HTERT RPE-1 (cell line): ENCODE data around the gene B3GALT4.

Experiments used
- in situ Hi-C: fragments of 300-500 bp; cut with MboI; formaldehyde crosslinking; loops from 4 replicates; pipeline ENCODE4 v1.14.3; 2020; ENCODE audit warnings: low sequenced_read_pairs

The B3GALT4 gene

DNA sequence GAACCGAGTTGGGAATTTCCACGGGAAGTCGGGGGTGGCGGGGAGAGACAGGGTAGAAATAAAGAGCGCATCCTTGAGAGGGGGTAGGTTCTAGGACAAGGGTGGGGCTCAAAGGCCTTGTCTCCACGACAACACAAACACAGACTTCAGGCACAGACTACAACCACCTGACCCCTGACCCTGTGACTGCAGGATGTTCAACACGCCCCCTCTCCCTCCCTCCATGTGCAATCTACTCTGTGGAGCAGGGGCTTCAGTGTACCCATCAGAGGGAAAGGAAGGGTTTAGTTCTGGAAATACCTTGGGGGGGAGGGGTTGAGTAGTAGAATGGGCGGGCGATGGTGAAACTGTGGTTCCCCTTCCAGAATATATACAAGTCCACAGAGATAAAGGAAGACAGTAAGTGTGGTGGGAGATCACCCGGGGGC is 37.6 kb downstream of the B3GALT4 start:
- in situ Hi-C loops = no loop called here

DNA sequence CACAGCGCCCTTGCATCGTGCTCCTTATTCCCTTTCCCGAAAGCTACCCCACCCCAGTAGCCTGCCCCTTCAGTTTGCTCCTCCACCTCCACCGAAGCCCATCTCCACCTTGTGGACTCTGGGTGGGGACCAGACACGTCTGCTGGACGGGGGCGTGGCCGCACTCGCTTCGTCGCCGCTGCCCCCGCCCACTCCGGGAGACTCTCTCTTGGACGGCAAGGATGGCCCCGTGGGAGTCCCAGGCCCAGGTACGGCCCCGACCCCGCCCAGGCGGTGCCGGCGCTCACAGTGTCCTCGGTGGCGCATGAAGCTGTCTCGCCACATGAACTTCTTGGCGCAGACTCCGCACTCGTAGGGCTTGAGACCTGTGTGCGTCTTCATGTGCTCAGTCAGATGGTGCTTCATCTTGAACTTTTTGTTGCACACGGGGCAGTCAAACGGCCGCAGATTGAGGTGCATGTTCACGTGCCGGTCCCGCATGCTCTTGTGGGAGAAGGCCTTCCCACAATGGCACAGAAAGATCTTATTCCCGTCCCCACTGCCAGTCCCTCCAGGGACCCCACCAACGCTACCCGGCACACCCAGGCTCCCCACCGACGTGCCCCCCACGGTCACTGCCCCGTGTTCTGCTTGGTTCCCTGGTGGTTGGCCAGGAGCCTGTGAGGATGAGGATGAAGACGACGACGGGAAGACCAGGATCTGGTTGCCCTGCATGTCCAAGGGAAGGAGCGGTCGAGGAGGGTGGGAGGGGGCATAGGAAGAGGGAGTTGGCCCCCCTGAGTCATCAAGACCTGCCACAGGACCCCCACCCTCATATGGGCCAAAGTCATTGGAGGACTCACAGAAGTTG is 38.2 kb downstream of the B3GALT4 start:
- in situ Hi-C loops = no loop called here

DNA sequence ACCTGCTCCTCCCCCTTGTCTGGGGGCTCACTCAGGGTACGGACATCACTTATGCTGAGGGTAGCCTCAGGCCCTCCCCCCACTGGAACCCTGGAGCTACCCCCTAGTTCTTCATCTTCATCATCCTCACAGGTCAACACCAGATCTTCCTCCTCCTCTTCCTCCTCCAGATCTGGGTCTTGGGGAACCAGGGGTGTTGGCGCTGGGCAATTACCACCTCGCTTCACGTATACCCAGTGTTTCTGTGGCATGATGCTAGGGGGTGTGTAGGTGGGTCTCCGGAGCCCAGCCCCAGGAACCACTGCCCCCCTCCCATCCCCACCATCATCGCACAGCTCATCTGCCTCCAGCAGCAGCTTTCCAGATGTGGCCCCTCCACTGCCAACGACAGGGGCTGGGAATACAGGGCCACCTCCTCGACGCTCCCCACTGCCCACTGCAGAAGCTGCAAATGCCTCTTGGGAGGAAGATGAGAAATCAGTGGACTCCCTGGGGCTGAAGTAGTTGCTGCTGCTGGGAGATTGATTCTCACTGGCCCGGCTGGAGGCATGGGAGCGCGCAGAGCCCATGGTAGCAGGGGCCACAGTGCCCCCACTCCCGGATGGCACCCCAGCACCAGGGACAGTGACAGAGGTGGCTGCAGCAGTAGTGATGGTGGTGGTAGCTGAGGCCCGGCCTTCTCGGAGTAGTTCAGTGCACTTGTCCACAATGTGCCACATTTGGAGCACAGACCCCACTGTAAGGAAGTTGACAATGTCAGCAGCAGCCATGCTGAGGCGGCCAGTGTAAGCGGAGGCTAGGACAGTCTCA is 39.1 kb downstream of the B3GALT4 start:
- in situ Hi-C loops = no loop called here

DNA sequence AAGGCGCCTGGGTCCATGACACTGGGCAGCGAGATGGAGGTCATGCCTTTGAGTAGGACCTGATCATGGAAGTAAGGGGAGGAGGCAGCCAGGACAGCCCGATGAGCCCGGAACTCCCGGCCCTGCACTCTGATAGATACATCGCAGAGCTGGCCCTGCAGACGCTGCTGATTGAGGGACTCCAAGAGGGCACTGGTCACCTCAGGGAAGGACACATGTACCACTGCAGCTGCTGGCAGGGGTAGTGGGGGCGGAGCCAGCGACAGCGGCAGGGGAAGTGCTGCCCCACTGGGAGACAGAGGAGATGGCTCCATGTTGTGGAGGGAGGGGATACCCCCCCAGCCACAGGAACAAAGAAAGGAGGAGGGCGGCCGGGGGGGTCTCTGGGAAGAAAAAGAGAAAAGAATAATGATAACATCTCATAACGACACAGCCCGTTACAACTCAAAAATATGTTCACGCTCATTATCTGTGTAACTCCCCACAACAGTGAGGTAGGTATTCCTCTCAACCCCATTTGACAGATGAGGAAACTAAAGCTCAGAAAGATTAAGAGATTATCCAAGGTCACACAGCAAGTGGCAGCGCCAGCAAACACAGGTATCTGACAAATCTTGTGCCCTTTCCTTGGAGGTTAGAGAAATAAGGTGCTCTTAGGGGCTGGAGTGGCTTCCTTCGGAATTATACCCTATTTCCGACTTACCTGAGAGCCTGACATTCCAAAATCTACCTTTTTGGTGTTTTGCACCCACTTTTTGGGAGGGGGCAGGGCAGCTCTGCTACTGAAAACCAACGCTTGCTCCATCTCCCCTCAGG is 39.9 kb downstream of the B3GALT4 start:
- in situ Hi-C loops = no loop called here

DNA sequence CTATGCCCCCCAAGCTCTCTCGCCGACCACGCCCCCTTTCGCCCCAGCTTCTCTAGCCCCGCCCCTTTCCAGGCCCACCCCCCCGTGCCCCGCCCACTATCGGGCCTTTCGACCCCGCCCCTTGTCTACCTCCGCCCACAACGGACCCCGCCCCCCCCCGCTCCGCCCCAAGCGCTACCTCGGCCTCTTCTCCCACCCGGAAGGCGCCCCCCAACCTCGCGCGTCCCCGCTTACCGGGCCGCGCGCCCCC is 40.4 kb downstream of the B3GALT4 start:
- in situ Hi-C loops = no loop called here

DNA sequence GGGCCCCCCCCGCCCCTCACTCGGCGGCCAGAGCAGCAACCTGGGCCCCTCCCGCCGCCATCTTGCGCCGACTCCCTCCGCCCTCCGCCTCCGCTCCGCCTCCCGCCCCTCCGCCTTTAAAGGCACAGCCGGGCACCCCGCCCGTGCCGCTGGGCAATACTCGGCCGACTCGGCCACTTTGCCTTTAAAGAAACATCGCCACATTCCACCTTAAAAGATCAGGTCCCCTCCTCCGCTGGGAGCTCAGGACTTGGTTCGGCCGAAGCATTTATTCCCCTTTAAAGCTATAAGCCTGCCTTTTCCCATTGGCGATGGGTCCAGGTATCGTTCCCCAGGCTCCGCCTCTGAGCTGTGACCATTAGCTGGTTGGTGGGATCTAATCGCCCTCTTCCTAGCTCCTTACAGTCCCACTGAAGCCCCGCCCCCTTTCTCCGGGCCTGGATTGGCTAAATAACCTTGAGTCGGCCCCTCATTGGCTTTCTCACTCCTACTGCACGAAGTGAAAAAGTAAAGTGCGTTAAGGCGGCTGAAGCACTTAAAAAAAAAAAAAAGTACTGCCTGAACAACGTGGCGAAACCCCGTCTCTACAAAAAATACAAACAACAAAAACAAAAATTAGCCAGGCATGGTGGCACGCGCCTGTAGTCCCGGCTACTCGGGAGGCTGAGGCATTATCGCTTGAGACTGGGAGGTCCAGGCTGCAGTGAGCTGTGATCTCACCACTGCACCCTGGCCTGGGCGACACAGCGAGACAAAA is 40.9 kb downstream of the B3GALT4 start, which contains the start of gene ZBTB22:
TSS of gene ZBTB22 (minus strand) at position 76 of the 757 bp plus-strand sequence. CDS start 828 bp downstream, outside the sequence.
- in situ Hi-C loops = no loop called here

DNA sequence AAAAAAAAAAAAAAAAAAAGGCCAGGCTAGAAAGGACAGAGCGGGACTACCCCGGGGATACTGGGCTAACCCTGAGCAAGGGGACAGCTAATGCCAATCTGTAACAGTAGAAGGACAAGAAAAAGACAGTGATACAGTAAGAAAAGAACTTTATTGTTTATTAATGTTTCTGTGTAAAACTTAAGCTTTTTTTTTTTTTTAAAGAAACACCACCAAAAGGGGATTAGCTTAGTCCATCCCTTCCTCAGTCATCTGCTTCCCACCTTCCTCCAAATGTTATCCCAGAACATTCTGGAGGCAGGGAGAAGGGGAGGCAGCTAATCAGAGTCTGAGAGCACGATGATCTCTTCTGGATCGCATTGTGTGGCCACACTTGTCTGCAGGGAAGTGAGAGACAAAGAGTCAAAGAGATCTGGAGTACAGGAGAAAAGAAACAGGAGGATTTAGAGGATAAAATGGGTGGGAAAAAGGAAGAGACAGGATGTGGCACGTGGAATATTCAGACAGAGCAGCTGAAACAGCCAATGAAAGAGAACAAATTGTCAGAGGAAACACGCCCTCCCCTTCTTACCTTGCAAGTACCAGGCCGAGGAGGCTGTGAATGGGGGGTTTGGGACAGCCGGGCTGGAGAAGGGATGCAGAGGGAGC is 41.6 kb downstream of the B3GALT4 start:
- in situ Hi-C loops = no loop called here

DNA sequence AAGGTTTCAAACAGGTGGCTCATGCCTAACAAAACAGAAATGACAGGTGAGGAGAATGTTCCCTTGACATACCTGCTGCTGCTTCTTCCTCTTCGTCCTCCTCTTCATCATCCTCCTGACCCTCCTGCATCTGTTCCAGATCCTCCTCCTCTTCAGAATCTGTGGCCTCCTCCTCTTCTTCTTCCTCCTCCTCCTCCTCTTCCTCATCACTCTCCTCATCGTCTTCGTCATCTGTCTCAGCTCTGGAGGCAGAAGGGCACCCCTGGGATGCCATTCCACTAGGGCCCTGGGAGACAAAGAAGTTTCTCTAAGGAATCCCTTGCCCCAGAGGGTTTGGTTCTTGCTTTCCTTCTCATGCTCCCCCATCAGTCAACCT is 43.0 kb downstream of the B3GALT4 start:
- in situ Hi-C loops = no loop called here

DNA sequence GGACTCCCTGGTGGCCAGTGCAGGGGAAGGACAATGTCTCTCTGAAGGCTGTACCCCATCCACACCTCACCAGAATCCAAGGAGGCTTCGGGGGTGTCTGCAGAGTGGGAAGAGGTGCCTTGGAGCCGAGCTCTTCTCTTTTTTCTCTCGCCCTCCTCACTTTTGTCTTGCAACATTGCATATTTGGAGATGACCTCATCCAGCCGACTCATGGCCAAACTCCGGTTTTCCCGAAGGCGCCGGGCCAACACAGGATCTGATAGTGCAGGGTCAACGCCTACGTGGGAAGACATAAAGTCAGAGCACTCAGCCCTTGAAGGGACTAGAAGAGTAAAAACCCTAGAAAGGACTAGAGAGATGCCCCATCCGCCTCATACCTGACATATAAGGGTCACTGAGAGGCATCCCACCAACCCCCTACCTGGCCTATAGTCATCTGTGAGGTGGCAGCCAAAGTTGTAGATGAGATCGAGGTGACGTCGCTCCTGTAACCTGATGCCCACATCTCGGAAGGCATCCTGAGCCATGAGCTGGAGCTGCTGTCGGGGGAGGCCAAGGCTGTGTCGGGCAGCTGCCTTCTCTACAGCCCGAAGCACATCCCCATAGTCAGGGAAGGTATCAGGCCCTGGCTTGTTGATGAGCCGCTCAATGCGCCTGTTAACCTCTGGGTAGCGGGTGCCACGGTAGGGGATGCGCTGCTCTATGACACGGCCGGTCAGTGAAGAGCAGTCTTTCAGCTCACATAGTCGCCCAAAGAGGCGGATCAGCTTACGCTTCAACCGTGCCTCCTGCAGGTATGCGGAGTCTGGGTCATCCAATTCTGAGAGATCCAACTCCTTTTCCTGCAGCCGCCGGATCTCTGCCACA is 43.6 kb downstream of the B3GALT4 start:
- in situ Hi-C loops = no loop called here

DNA sequence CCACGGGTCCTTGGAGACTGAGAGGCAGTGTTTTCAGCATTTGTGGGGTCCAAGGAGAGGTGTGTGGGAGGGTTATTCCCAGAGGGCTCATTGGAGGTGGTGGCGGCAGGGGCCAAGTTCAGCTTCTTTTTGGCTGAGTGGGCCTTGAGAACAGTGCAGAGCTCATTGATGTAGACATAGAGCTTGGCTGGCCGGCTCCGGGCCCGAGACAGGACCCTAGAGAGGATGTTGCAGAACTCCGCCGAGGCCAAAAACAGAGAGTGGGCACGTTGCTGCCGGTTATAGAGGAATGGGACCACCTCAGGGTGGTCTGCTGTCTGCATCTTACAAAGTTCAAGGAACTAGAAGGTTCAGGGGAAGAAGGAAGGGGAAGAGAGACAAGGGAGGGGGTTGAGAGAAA is 44.3 kb downstream of the B3GALT4 start:
- in situ Hi-C loops = no loop called here

DNA sequence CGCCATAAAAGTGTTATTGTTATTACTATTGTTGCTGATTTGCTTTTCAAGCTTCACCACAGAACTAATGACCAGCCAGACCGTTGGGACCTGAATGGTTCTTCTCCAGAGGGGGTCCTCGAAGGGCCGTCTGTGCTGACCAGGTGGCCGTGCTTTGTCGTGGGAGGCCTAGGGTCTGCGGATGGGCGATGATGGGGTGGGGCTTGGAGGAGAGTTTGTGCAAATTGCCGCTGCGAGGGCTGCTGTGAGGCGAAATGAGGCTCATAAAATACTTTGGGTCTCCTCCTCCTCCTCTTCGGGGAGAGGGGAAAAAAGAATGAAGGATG is 46.7 kb downstream of the B3GALT4 start:
- in situ Hi-C loops = no loop called here

DNA sequence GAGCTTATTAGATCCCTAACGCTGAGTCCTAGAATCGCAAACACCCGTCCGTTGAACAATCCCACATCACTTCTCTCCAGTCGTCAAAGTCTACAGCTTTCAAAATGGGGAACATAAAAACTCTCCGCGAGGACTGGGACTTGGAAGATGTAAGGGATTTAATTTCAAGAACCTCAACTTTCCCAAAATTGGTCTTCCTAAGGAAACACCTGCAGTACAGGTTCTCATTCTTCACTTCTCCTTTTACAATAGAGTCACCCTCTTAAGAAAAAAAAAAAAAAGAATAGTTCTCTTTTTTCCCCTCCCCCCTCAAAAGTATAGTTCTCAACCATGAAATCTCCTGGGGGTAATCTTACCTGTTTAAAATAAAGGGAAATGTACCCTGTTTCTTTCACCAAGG is 47.2 kb downstream of the B3GALT4 start:
- in situ Hi-C loops = no loop called here
